ENCODE measurements around the gene OCA2. TPM values are rescaled to one million over a fixed set of nuclear protein-coding genes. Genes with fewer than 3 reads are reported as not detected.

Gene OCA2
- total and polyA plus RNA-seq, 2 of the 4 experiments (the other 2 are of a cell fraction), result under 0.01 to 0.03 TPM

DNA sequence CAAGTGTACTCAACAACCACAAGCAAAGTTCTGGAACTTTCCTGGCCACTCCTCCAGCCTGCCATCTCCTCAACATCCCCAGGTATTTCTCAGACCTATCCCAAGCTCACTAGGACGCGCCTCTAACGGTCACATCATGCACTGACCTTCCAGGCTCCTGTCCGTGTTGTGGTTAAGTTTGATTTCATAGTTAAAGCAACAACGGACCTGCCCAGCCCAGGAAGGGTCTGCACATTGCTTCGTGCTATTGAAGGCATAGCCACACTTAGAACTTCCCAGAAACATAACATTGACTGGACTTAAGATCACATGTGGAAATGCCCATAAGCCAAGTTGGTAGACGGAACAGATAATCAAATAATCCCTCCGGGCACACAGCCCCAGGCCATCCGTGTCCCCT lies 85.1 kb downstream of the OCA2 start:
- no peak overlapping the region for H3K14ac ChIP-seq (replicated peaks; ENCODE audit: low read depth, low read length)
- H2BK15ac ChIP-seq (ENCODE audit: low read depth, low read length), result no peak overlapping the region
- H3K4me2 ChIP-seq (ENCODE audit: low read depth, low read length), result no peak overlapping the region
- H3K27ac ChIP-seq (ENCODE audit: insufficient read depth, low read length), result no peak overlapping the region
- no peaks in the 10 kb centered on the region for H3K27me3 ChIP-seq (ENCODE audit: control insufficient read depth, insufficient read depth, low read length)
- ChIA-PET CTCF (no interaction called here), POLR2A (ENCODE audit: unreplicated experiment) (no interaction called here)
- no peaks in the 10 kb centered on the region for H3K9me1 ChIP-seq (ENCODE audit: insufficient read depth, low read length)
- TF ChIP-seq RAD21 (IDR thresholded peaks at IDR 0.05; ENCODE audit: low read length) (no peak), RCOR1 (IDR thresholded peaks at IDR 0.05; ENCODE audit: insufficient replicate concordance, low read length) (no peak), BHLHE40 (IDR thresholded peaks at IDR 0.05; ENCODE audit: low read depth, low read length) (no peak), MAFK (IDR thresholded peaks at IDR 0.05; ENCODE audit: low read depth, low read length) (no peak), SMC3 (IDR thresholded peaks at IDR 0.05; ENCODE audit: low read depth, low read length) (no peak), NFE2L2 (IDR thresholded peaks at IDR 0.05; ENCODE audit: low read depth, low read length) (no peak), USF2 (IDR thresholded peaks at IDR 0.05; ENCODE audit: low read depth, low read length) (no peak), MXI1 (IDR thresholded peaks at IDR 0.05; ENCODE audit: borderline replicate concordance, low read depth, low read length) (no peak), FOS (IDR thresholded peaks at IDR 0.05; ENCODE audit: low read depth, low read length) (no peak), MAZ (IDR thresholded peaks at IDR 0.05; ENCODE audit: borderline replicate concordance, low read depth, low read length) (no peak), CHD1 (IDR thresholded peaks at IDR 0.05; ENCODE audit: low read depth, low read length) (no peak), CTCF (conservative IDR thresholded peaks at IDR 0.05; ENCODE audit: low read depth, low read length) (no peak), CEBPB (IDR thresholded peaks at IDR 0.05; ENCODE audit: low read depth, low read length) (no peak), RFX5 (IDR thresholded peaks at IDR 0.05; ENCODE audit: low read depth, low read length) (no peak), POLR2A (IDR thresholded peaks at IDR 0.05; ENCODE audit: low read depth, low read length) (no peak)
- TF ChIP-seq, protein P1, sequence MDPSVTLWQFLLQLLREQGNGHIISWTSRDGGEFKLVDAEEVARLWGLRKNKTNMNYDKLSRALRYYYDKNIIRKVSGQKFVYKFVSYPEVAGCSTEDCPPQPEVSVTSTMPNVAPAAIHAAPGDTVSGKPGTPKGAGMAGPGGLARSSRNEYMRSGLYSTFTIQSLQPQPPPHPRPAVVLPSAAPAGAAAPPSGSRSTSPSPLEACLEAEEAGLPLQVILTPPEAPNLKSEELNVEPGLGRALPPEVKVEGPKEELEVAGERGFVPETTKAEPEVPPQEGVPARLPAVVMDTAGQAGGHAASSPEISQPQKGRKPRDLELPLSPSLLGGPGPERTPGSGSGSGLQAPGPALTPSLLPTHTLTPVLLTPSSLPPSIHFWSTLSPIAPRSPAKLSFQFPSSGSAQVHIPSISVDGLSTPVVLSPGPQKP (IDR thresholded peaks at IDR 0.05; ENCODE audit: borderline replicate concordance, low read depth, low read length), result no peak
- no peak overlapping the region for H2AFZ ChIP-seq (replicated peaks; ENCODE audit: low read length, poor library complexity)
- H2BK120ac ChIP-seq (ENCODE audit: low read depth, low read length), result no peak overlapping the region
- no peaks in the 10 kb centered on the region for H4K20me1 ChIP-seq (ENCODE audit: insufficient read depth, low read length)
- H2AK5ac ChIP-seq (ENCODE audit: low read depth, low read length), result no peak overlapping the region
- H3K56ac ChIP-seq (ENCODE audit: extremely low read depth, insufficient read depth, low read length), result no peak overlapping the region
- 49% methylated on average over 3 of the region's 9 CpGs; no CpG with 5 or more reads in 1 of the 2 experiments for WGBS, 2 experiments (ENCODE audit: extremely low coverage in 2 of 2, insufficient read length in 1 of 2)
- H2BK20ac ChIP-seq (ENCODE audit: low read depth, low read length), result no peak overlapping the region
- dilution Hi-C loops (cut with HindIII; ENCODE audit: low sequenced_read_pairs, unreplicated experiment) (no loop called here), in situ Hi-C loops (cut with MboI; ENCODE audit: low sequenced_read_pairs) (no loop called here), intact Hi-C loops (cut with micrococcal nuclease) (no loop called here)
- H3K9me3 ChIP-seq (ENCODE audit: control insufficient read depth, insufficient read depth, low read length), result peaks cover 3% of the 10 kb centered on the region
- H3K4ac ChIP-seq (ENCODE audit: low read depth, low read length), result no peak overlapping the region
- H2BK5ac ChIP-seq (ENCODE audit: low read depth, low read length, poor library complexity, severe bottlenecking), result no peak overlapping the region
- H3K9ac ChIP-seq (ENCODE audit: low read depth, low read length), result no peak overlapping the region
- H4K8ac ChIP-seq (ENCODE audit: low read depth in 2 of 2, low read length in 2 of 2), result no peak overlapping the region
- no peaks in the 10 kb centered on the region for H3K36me3 ChIP-seq (ENCODE audit: control insufficient read depth, insufficient read depth, low read length)
- no peak for ATAC-seq (ENCODE audit: low read depth)
- H3K18ac ChIP-seq (ENCODE audit: low read depth, low read length), result no peak overlapping the region
- H4K91ac ChIP-seq (ENCODE audit: insufficient read depth, low read depth, low read length), result no peak overlapping the region
- H2AK9ac ChIP-seq (replicated peaks; ENCODE audit: low read depth, low read length, poor library complexity), result no peak overlapping the region
- no peak overlapping the region for H4K5ac ChIP-seq (ENCODE audit: low read depth, low read length)
- H3K4me3 ChIP-seq (ENCODE audit: insufficient read depth, low read depth, low read length), result no peak overlapping the region
- H3K4me1 ChIP-seq (ENCODE audit: control insufficient read depth, insufficient read depth, low read length), result no peaks in the 10 kb centered on the region
- H3K23ac ChIP-seq (ENCODE audit: low read depth, low read length), result no peak overlapping the region
- no peak for DNase-seq
- no peaks in the 10 kb centered on the region for H3K79me1 ChIP-seq (ENCODE audit: low read depth in 1 of 2, low read length in 2 of 2)
- BruUV-seq (replicated peaks), result no TSS peak

All from IMR-90 (cell line).